RWPE2 (cell line): ENCODE results near the gene HIGD2A.

Source experiments
- ATAC-seq: fragments of 200-7000 bp; cut with Tn5 transposase; 3 replicates; pipeline ENCODE4 v1.9.1; 2021; ENCODE audit warnings: low read depth
- DNase-seq: peaks from one replicate; pipeline ENCODE4 v3.0.0-alpha.2; 2020; ENCODE audit warnings: low spot score
- H3K27ac ChIP-seq: fragments of 450-650 bp; 2 replicates; pipeline ENCODE4 v1.5.1; 2017; ENCODE audit warnings: mild to moderate bottlenecking; ENCODE audit not compliant: poor library complexity, severe bottlenecking
- H3K27me3 ChIP-seq: fragments of 250-450 bp; sonication (Bioruptor Pico); 2 replicates; pipeline ENCODE4 v1.5.1; 2021; ENCODE audit warnings: mild to moderate bottlenecking, moderate library complexity; ENCODE audit not compliant: insufficient read depth, poor library complexity, severe bottlenecking
- H3K36me3 ChIP-seq: fragments of 250-450 bp; sonication (Bioruptor Pico); 2 replicates; pipeline ENCODE4 v1.5.1; 2020; ENCODE audit warnings: low read depth, mild to moderate bottlenecking, moderate library complexity
- H3K4me1 ChIP-seq: fragments of 250-450 bp; sonication (Bioruptor Pico); 2 replicates; pipeline ENCODE4 v1.5.1; 2021; ENCODE audit warnings: mild to moderate bottlenecking, moderate library complexity; ENCODE audit not compliant: insufficient read depth, poor library complexity, severe bottlenecking
- H3K4me3 ChIP-seq: fragments of 250-450 bp; sonication (Bioruptor Pico); 2 replicates; pipeline ENCODE4 v1.5.1; 2021; ENCODE audit warnings: mild to moderate bottlenecking, moderate library complexity; ENCODE audit not compliant: severe bottlenecking
- H3K9me3 ChIP-seq: fragments of 250-450 bp; sonication (Bioruptor Pico); 2 replicates; pipeline ENCODE4 v1.5.1; 2021; ENCODE audit warnings: mild to moderate bottlenecking, moderate library complexity; ENCODE audit not compliant: severe bottlenecking
- TF ChIP-seq, protein P1 (sequence below): fragments of 450-650 bp; IDR thresholded peaks from one replicate; pipeline ENCODE4 v1.5.1; 2017; ENCODE audit warnings: mild to moderate bottlenecking, moderate library complexity; ENCODE audit not compliant: poor library complexity, severe bottlenecking

Gene HIGD2A

GRCh38 chr5:176373100-176373818 is 15.3 kb upstream of the HIGD2A start:
- no peak overlapping the region for H3K4me3 ChIP-seq
- DNase-seq (no peak), ATAC-seq (no peak)
- H3K9me3 ChIP-seq, result no peaks in the 10 kb centered on the region
- TF ChIP-seq, protein P1, sequence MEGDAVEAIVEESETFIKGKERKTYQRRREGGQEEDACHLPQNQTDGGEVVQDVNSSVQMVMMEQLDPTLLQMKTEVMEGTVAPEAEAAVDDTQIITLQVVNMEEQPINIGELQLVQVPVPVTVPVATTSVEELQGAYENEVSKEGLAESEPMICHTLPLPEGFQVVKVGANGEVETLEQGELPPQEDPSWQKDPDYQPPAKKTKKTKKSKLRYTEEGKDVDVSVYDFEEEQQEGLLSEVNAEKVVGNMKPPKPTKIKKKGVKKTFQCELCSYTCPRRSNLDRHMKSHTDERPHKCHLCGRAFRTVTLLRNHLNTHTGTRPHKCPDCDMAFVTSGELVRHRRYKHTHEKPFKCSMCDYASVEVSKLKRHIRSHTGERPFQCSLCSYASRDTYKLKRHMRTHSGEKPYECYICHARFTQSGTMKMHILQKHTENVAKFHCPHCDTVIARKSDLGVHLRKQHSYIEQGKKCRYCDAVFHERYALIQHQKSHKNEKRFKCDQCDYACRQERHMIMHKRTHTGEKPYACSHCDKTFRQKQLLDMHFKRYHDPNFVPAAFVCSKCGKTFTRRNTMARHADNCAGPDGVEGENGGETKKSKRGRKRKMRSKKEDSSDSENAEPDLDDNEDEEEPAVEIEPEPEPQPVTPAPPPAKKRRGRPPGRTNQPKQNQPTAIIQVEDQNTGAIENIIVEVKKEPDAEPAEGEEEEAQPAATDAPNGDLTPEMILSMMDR, result no peak
- no peaks in the 10 kb centered on the region for H3K4me1 ChIP-seq
- H3K27ac ChIP-seq, result no peak overlapping the region
- peaks cover 10% of the 10 kb centered on the region; the same call in 1 of the 2 replicates for H3K36me3 ChIP-seq
- H3K27me3 ChIP-seq, result no peaks in the 10 kb centered on the region

DNA sequence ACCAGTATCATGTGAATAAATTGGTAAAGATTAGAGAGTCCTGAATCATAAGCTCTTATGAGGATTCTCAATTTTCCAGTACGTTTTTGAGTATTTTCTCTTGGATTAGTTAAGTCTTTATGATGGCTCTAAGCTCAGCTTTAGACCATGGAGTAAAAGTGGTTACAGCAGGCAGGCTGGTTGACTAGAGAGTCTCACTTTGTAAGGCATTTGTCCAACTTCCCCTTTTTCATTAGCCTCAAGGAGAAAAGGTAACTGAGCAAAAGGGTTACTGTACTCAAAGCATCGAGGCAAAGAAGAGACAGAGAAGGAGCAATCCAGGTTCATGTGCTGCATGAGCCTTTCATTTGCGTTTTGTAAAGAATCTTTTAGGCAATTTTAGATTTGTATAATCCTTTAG is 8.7 kb upstream of the HIGD2A start:
- Histone ChIP-seq H3K4me3 (no peak overlapping the region), H3K36me3 (peaks cover 36% of the 10 kb centered on the region), H3K9me3 (no peaks in the 10 kb centered on the region), H3K4me1 (no peaks in the 10 kb centered on the region), H3K27me3 (no peaks in the 10 kb centered on the region), H3K27ac (no peak overlapping the region)
- DNase-seq, result no peak
- TF ChIP-seq, protein P1, result no peak
- ATAC-seq, result no peak

- Histone ChIP-seq H3K36me3 (peaks cover 51% of the 10 kb centered on the region), H3K4me3 (no peak overlapping the region), H3K27me3 (no peaks in the 10 kb centered on the region), H3K9me3 (no peaks in the 10 kb centered on the region), H3K27ac (no peak overlapping the region), H3K4me1 (no peaks in the 10 kb centered on the region)
- DNase-seq (no peak), ATAC-seq (no peak)
- TF ChIP-seq, protein P1, result no peak
These were observed 7.1 kb upstream of the HIGD2A start for GRCh38 chr5:176381423-176381822.

DNA sequence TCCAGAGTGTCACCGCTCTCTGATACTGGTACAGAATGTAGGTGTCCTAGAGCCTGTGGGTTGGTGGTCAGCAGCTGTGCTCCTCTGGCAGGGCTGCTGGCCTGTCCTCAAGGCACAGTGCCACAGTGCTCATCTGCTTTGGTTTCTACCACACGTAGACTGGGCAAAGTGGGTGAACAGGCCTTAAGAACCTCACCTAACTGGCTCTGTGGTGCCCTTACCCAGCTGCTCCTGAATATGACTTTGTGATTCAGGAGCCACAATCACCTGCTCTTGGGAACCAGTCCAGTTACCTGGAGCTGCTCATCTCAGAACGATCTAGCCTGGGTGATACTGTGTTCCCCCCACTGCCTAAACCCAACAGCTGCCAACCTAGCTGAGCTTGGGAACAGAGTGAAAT is 6.6 kb upstream of the HIGD2A start:
- H3K9me3 ChIP-seq, result no peaks in the 10 kb centered on the region
- TF ChIP-seq, protein P1, result no peak
- H3K27me3 ChIP-seq, result no peaks in the 10 kb centered on the region
- no peak overlapping the region for H3K4me3 ChIP-seq
- peaks cover 57% of the 10 kb centered on the region for H3K36me3 ChIP-seq
- no peak for DNase-seq
- ATAC-seq, result no peak
- H3K4me1 ChIP-seq, result no peaks in the 10 kb centered on the region
- no peak overlapping the region for H3K27ac ChIP-seq

DNA sequence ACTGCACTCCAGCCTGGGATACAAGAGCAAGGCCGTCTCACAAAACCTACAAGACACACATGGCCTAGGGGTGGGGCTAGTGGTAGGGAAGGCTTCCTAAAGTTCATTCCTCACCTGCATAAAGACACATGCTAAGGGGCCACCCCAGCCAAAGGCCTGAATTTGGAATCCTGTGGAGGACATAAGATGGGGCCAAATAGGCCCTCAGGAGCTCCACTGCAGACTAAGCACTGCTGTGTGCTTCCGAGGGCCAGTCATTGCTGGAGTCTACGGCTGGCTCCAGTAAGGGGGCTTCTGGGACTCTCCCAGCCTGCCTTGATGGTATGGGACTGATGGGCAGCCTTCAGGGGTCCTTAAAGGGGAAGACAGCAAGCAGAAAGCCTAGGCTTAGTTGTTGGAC is 5.8 kb upstream of the HIGD2A start:
- TF ChIP-seq, protein P1, result no peak

More for the DNA sequence above, 5.8 kb upstream of the HIGD2A start:
- peak; percentile 4; the same call in 2 of the 3 replicates for ATAC-seq
- Histone ChIP-seq H3K4me3 (no peak overlapping the region), H3K27ac (no peak overlapping the region), H3K36me3 (peaks cover 64% of the 10 kb centered on the region), H3K27me3 (no peaks in the 10 kb centered on the region), H3K9me3 (no peaks in the 10 kb centered on the region), H3K4me1 (peaks cover 6% of the 10 kb centered on the region)
- no peak for DNase-seq
